ENCODE measurements around the gene GVQW3. TPM values are rescaled to one million over a fixed set of nuclear protein-coding genes. Genes with fewer than 3 reads are reported as not detected.
A peak's percentile ranks its signal among the peaks of the same experiment; 100 is the strongest.
"Not testable (repeated sequence)": the region's sequence is repeated elsewhere in the genome, so short reads cannot be mapped to it uniquely, and the experiment has no call there.

Gene GVQW3
- total and polyA plus RNA-seq, 9 donors, result 2.7 to 6.0 (median 3.5) TPM

- Histone ChIP-seq H3K27ac (ENCODE audit: low read length) (no peak overlapping the region), H3K4me1 (ENCODE audit: control insufficient read depth, insufficient read depth, low read length) (no peaks in the 10 kb centered on the region), H3K36me3 (ENCODE audit: control insufficient read depth, insufficient read depth, low read length) (no peaks in the 10 kb centered on the region), H3K27me3 (ENCODE audit: control insufficient read depth, insufficient read depth, low read length) (no peaks in the 10 kb centered on the region), H3K9me3 (replicated peaks; ENCODE audit: control insufficient read depth, low read depth, low read length) (no peaks in the 10 kb centered on the region), H3K4me3 (ENCODE audit: low read length) (no peak overlapping the region)
- no CpG with 5 or more reads among the region's 1 CpG for WGBS (ENCODE audit: insufficient coverage)
- no peak for DNase-seq
Observed at GRCh38 chr11:76400967-76401366, 19.8 kb downstream of the GVQW3 start.

- not testable (repeated sequence) for H3K27ac ChIP-seq (ENCODE audit: low read length); H3K4me3 ChIP-seq (ENCODE audit: low read length); H3K4me1 ChIP-seq (ENCODE audit: control insufficient read depth, insufficient read depth, low read length); H3K27me3 ChIP-seq (ENCODE audit: control insufficient read depth, insufficient read depth, low read length); H3K36me3 ChIP-seq (ENCODE audit: control insufficient read depth, insufficient read depth, low read length); DNase-seq; H3K9me3 ChIP-seq (replicated peaks; ENCODE audit: control insufficient read depth, low read depth, low read length)
- WGBS (ENCODE audit: insufficient coverage), result 100% methylated on average over 2 of the region's 8 CpGs
Observed at GRCh38 chr11:76401484-76401883, 20.4 kb downstream of the GVQW3 start.

GRCh38 chr11:76406359-76406758 lies 25.2 kb downstream of the GVQW3 start:
- no peak overlapping the region for H3K4me3 ChIP-seq (ENCODE audit: low read length)
- H3K4me1 ChIP-seq (ENCODE audit: control insufficient read depth, insufficient read depth, low read length), result peaks cover 5% of the 10 kb centered on the region
- H3K9me3 ChIP-seq (replicated peaks; ENCODE audit: control insufficient read depth, low read depth, low read length), result no peaks in the 10 kb centered on the region
- H3K27ac ChIP-seq (ENCODE audit: low read length), result no peak overlapping the region
- no peaks in the 10 kb centered on the region for H3K36me3 ChIP-seq (ENCODE audit: control insufficient read depth, insufficient read depth, low read length)
- no CpG with 5 or more reads among the region's 4 CpGs for WGBS (ENCODE audit: insufficient coverage)
- no peaks in the 10 kb centered on the region for H3K27me3 ChIP-seq (ENCODE audit: control insufficient read depth, insufficient read depth, low read length)
- DNase-seq, result no peak

- Histone ChIP-seq H3K36me3 (ENCODE audit: control insufficient read depth, insufficient read depth, low read length) (no peaks in the 10 kb centered on the region), H3K27me3 (ENCODE audit: control insufficient read depth, insufficient read depth, low read length) (no peaks in the 10 kb centered on the region), H3K27ac (ENCODE audit: low read length) (no peak overlapping the region), H3K4me1 (ENCODE audit: control insufficient read depth, insufficient read depth, low read length) (peaks cover 21% of the 10 kb centered on the region), H3K4me3 (ENCODE audit: low read length) (no peak overlapping the region), H3K9me3 (replicated peaks; ENCODE audit: control insufficient read depth, low read depth, low read length) (no peaks in the 10 kb centered on the region)
- 38% methylated on average over 5 of the region's 7 CpGs for WGBS (ENCODE audit: insufficient coverage)
- DNase-seq, result no peak
Observed at GRCh38 chr11:76408171-76408965, 27.2 kb downstream of the GVQW3 start.

- Histone ChIP-seq H3K36me3 (ENCODE audit: control insufficient read depth, insufficient read depth, low read length) (no peaks in the 10 kb centered on the region), H3K27me3 (ENCODE audit: control insufficient read depth, insufficient read depth, low read length) (no peaks in the 10 kb centered on the region), H3K4me3 (ENCODE audit: low read length) (no peak overlapping the region), H3K4me1 (ENCODE audit: control insufficient read depth, insufficient read depth, low read length) (peaks cover 22% of the 10 kb centered on the region), H3K9me3 (replicated peaks; ENCODE audit: control insufficient read depth, low read depth, low read length) (no peaks in the 10 kb centered on the region), H3K27ac (ENCODE audit: low read length) (peak overlapping the region; percentile 55)
- 21% methylated on average over 7 of the region's 10 CpGs for WGBS (ENCODE audit: insufficient coverage)
- peak; percentile 46 for DNase-seq
Observed at GRCh38 chr11:76410851-76411357, 29.8 kb downstream of the GVQW3 start.

GRCh38 chr11:76415073-76415472 lies 34.0 kb downstream of the GVQW3 start:
- H3K27ac ChIP-seq (ENCODE audit: low read length), result no peak overlapping the region
- no peaks in the 10 kb centered on the region for H3K9me3 ChIP-seq (replicated peaks; ENCODE audit: control insufficient read depth, low read depth, low read length)
- DNase-seq, result no peak
- H3K27me3 ChIP-seq (ENCODE audit: control insufficient read depth, insufficient read depth, low read length), result no peaks in the 10 kb centered on the region
- H3K36me3 ChIP-seq (ENCODE audit: control insufficient read depth, insufficient read depth, low read length), result no peaks in the 10 kb centered on the region
- peaks cover 19% of the 10 kb centered on the region for H3K4me1 ChIP-seq (ENCODE audit: control insufficient read depth, insufficient read depth, low read length)
- H3K4me3 ChIP-seq (ENCODE audit: low read length), result no peak overlapping the region

DNA sequence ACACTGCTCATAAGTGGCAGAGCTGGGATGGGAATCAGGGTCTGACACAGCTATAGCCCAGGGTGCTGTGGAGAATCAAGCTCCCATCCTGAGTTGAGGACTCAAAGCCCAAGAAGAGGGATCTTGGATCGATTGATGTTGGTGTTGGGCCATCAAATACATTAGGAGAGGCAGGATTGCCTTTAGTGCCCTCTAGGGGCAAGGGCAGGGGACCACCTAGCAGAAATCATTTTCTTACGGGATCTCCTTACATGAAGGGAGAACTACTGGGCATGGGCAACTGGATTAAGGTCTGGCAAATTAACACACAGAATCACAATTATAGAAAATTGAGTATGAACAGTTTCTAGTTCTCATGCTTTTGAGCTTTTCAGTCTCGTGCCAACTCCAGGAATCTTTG lies 38.8 kb downstream of the GVQW3 start:
- H3K36me3 ChIP-seq (ENCODE audit: control insufficient read depth, insufficient read depth, low read length), result no peaks in the 10 kb centered on the region
- no peak overlapping the region for H3K27ac ChIP-seq (ENCODE audit: low read length)
- no peaks in the 10 kb centered on the region for H3K4me1 ChIP-seq (ENCODE audit: control insufficient read depth, insufficient read depth, low read length)
- H3K9me3 ChIP-seq (replicated peaks; ENCODE audit: control insufficient read depth, low read depth, low read length), result no peaks in the 10 kb centered on the region
- WGBS (ENCODE audit: insufficient coverage), result 0% methylated on average over 1 of the region's 3 CpGs
- H3K27me3 ChIP-seq (ENCODE audit: control insufficient read depth, insufficient read depth, low read length), result no peaks in the 10 kb centered on the region
- H3K4me3 ChIP-seq (ENCODE audit: low read length), result no peak overlapping the region
- DNase-seq, result no peak

- WGBS (ENCODE audit: insufficient coverage), result 68% methylated on average over 3 of the region's 3 CpGs
- H3K27me3 ChIP-seq (ENCODE audit: control insufficient read depth, insufficient read depth, low read length), result no peaks in the 10 kb centered on the region
- no peaks in the 10 kb centered on the region for H3K4me1 ChIP-seq (ENCODE audit: control insufficient read depth, insufficient read depth, low read length)
- DNase-seq, result no peak
- H3K9me3 ChIP-seq (replicated peaks; ENCODE audit: control insufficient read depth, low read depth, low read length), result no peaks in the 10 kb centered on the region
- no peaks in the 10 kb centered on the region for H3K36me3 ChIP-seq (ENCODE audit: control insufficient read depth, insufficient read depth, low read length)
- no peak overlapping the region for H3K27ac ChIP-seq (ENCODE audit: low read length)
- H3K4me3 ChIP-seq (ENCODE audit: low read length), result no peak overlapping the region
Observed at GRCh38 chr11:76424379-76424778, 43.3 kb downstream of the GVQW3 start.

- Histone ChIP-seq H3K36me3 (ENCODE audit: control insufficient read depth, insufficient read depth, low read length) (no peaks in the 10 kb centered on the region), H3K9me3 (replicated peaks; ENCODE audit: control insufficient read depth, low read depth, low read length) (no peaks in the 10 kb centered on the region), H3K27me3 (ENCODE audit: control insufficient read depth, insufficient read depth, low read length) (no peaks in the 10 kb centered on the region), H3K4me3 (ENCODE audit: low read length) (no peak overlapping the region), H3K4me1 (ENCODE audit: control insufficient read depth, insufficient read depth, low read length) (no peaks in the 10 kb centered on the region), H3K27ac (ENCODE audit: low read length) (no peak overlapping the region)
- WGBS (ENCODE audit: insufficient coverage), result 75% methylated on average over 1 of the region's 2 CpGs
- DNase-seq, result no peak
Observed at GRCh38 chr11:76424891-76425290, 43.8 kb downstream of the GVQW3 start.

DNA sequence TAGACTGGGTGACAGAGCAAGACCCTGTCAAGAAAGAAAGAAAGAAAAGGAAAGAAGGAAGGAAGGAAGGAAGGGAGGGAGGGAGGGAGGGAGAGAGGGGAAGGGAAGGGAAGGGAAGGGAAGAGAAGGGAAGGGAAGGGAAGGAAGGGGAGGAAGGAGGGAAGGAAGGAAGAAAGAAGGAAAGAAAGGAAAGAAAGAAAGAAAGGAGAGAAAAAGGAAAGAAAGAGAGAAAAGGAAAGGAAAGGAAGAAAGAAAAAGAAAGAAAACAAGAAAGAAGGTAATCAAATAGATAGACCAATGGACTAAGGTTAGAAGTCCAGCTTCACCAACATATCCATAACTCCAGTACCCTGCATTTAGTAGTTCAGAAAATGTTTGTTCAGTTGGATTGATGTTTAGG lies 45.5 kb downstream of the GVQW3 start:
- no peaks in the 10 kb centered on the region for H3K9me3 ChIP-seq (replicated peaks; ENCODE audit: control insufficient read depth, low read depth, low read length)
- no peak for DNase-seq
- no peaks in the 10 kb centered on the region for H3K4me1 ChIP-seq (ENCODE audit: control insufficient read depth, insufficient read depth, low read length)
- H3K27me3 ChIP-seq (ENCODE audit: control insufficient read depth, insufficient read depth, low read length), result no peaks in the 10 kb centered on the region
- H3K27ac ChIP-seq (ENCODE audit: low read length), result no peak overlapping the region
- no peaks in the 10 kb centered on the region for H3K36me3 ChIP-seq (ENCODE audit: control insufficient read depth, insufficient read depth, low read length)
- no peak overlapping the region for H3K4me3 ChIP-seq (ENCODE audit: low read length)

GRCh38 chr11:76436020-76436419 lies 54.9 kb downstream of the GVQW3 start:
- Histone ChIP-seq H3K36me3 (ENCODE audit: control insufficient read depth, insufficient read depth, low read length) (no peaks in the 10 kb centered on the region), H3K9me3 (replicated peaks; ENCODE audit: control insufficient read depth, low read depth, low read length) (no peaks in the 10 kb centered on the region), H3K4me3 (ENCODE audit: low read length) (no peak overlapping the region), H3K4me1 (ENCODE audit: control insufficient read depth, insufficient read depth, low read length) (no peaks in the 10 kb centered on the region), H3K27ac (ENCODE audit: low read length) (no peak overlapping the region), H3K27me3 (ENCODE audit: control insufficient read depth, insufficient read depth, low read length) (no peaks in the 10 kb centered on the region)
- DNase-seq, result no peak
- WGBS (ENCODE audit: insufficient coverage), result no CpG with 5 or more reads among the region's 1 CpG

All from muscle of leg (tissue), 11 donors.